Activated CD8-positive, alpha-beta memory T cell treated with anti-CD3 and anti-CD28 coated beads, Interleukin-2, amount 50 U/mL, for 48 hours (primary cell): ENCODE results near the gene ELK3.
"Not testable (repeated sequence)": the region's sequence is repeated elsewhere in the genome, so short reads cannot be mapped to it uniquely, and the experiment has no call there.

ENCODE experiments used
- DNase-seq: peaks from one replicate; pipeline ENCODE4 v3.0.0-alpha.2; 2020

ELK3 gene

GRCh38 chr12:96261557-96261956 is 67.4 kb downstream of the ELK3 start:
- no peak for DNase-seq

GRCh38 chr12:96263449-96263902 is 69.3 kb downstream of the ELK3 start:
- DNase-seq: no peak

- no peak for DNase-seq
Observed at GRCh38 chr12:96265400-96265799, 71.2 kb downstream of the ELK3 start.

GRCh38 chr12:96265836-96266235 is 71.7 kb downstream of the ELK3 start:
- no peak for DNase-seq

- DNase-seq: no peak
Observed at GRCh38 chr12:96266238-96266637, 72.1 kb downstream of the ELK3 start.

- no peak for DNase-seq
Observed at GRCh38 chr12:96271469-96272199, 77.5 kb downstream of the ELK3 start.

- no peak for DNase-seq
Observed at GRCh38 chr12:96274331-96274730, 80.2 kb downstream of the ELK3 start.

DNA sequence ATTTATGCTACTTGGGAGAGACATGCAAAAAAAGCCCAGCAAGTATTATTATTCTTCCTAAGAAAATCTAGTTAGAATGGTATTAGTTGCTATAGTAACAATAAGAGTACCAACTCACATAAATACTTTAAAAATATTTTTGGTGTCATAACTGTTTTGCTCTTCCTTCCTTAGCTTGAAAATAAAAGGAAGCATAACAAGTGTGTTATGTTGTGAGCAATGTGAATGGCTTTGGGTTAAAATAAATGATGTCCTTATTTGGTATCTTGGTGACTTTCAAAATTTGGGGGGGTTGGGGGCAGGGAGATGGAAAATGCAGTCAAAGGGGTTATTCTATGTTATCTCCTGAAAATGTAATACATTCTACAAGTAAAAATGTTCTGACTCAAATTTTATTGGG is 91.0 kb downstream of the ELK3 start:
- DNase-seq: no peak

- no peak for DNase-seq
Observed at GRCh38 chr12:96289067-96289466, 94.9 kb downstream of the ELK3 start.

GRCh38 chr12:96293093-96293492 is 98.9 kb downstream of the ELK3 start:
- no peak for DNase-seq

- no peak for DNase-seq
Observed at GRCh38 chr12:96294831-96295230, 100.7 kb downstream of the ELK3 start.

- no peak for DNase-seq
Observed at GRCh38 chr12:96295532-96296160, 101.5 kb downstream of the ELK3 start.

GRCh38 chr12:96297504-96297903 is 103.3 kb downstream of the ELK3 start:
- DNase-seq: no peak

DNA sequence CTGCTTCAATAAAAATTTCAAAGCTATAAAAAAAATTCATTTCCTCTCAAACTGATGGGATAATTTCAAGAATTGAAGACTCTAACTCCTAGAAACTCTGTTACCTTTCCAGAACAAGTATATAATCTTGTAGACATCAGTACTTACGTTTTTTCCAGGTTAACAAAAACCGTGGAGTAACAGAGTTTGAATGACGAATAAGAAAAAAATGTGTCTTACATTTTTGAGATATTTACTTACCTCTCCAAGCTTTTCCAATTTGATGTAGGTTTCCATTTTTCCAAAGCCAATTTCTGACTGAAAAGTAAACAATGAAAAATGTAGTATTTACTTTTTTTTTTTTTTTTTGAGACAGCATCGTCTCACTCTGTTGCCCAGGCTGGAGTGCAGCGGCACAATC is 105.9 kb downstream of the ELK3 start:
- no peak for DNase-seq

GRCh38 chr12:96301732-96302131 is 107.6 kb downstream of the ELK3 start:
- DNase-seq: no peak

DNA sequence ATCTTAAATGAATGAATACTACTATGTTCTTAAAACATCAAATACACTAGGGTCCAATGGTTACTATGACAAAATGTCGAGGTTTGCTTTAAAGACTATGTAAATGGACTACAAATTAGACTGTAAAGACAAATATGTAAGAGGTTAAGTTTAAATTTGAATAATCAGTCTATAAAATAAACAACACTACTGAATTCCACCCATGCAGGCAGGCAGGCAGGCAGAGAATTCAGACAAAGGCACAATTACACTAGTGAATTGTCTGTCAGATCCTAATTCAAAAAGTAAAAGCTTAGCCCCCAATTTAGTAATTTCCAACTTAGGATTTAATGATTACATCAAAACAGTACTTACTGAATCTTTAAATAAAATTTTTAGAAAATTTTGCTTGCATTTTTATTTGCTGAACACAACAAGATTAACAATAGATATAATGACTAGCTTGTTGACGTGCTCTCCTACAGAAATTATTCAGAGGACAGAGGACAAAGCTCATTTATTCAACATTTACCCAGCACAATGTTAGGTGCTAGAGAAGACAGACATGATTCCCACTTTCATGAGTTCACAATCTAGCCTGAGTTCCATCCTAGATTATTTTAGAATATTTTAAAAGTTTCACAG is 108.6 kb downstream of the ELK3 start:
- DNase-seq: no peak

GRCh38 chr12:96303653-96304052 is 109.5 kb downstream of the ELK3 start:
- no peak for DNase-seq

- DNase-seq: no peak
Observed at GRCh38 chr12:96305665-96306064, 111.5 kb downstream of the ELK3 start.

- no peak for DNase-seq
Observed at GRCh38 chr12:96308881-96309280, 114.7 kb downstream of the ELK3 start.

- no peak for DNase-seq
Observed at GRCh38 chr12:96310067-96310466, 115.9 kb downstream of the ELK3 start.

DNA sequence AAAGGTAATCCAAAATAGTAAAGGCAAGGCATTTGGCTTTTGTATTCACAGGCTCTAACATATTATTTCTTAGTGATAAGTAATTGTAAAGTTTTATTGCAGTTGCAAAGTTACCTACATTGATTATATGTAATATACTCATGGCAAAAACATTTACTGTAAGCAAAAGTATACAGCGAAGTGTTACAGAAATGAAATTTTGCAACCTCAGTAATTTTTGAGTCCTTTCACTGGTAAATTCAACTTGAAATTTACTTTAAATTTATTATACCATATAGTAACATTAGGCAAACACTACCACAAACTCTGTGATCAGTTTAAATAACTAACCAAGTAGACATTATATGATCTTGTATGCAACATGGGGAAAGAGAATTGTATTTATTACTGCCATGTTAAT is 117.0 kb downstream of the ELK3 start:
- DNase-seq: no peak

GRCh38 chr12:96313606-96314005 is 119.4 kb downstream of the ELK3 start:
- no peak for DNase-seq

DNA sequence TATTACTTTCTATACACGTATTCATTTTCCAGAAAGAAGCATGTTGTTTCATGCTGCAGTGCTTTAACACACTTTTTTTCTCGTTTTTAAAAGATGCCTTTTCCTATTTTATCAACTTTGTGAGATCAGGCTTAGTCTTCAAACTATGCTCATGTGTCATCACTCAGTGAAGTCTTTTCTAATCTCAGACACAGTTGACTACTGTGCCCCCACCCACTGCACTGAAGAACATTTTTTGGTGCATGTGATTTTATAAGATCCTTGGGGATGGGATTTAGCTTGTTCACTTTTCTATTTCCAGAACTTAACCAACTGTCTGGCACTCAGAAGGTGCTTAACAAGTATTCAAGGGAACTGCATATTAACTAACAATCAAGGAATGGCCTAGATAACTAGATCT is 120.5 kb downstream of the ELK3 start:
- DNase-seq: no peak

- DNase-seq: not testable (repeated sequence)
Observed at GRCh38 chr12:96315741-96316481, 121.7 kb downstream of the ELK3 start.
